Testis (tissue), 3 donors: ENCODE data around the gene LZTS2. TPM values are rescaled to one million over a fixed set of nuclear protein-coding genes. Genes with fewer than 3 reads are reported as not detected.
A peak's percentile ranks its signal among the peaks of the same experiment; 100 is the strongest.

Experiments used
- DNase-seq: peaks from one replicate; pipeline ENCODE4 v3.0.0-alpha.2; 2019
- H3K27ac ChIP-seq, 2 donors: fragments of 200-600 bp; sonication (generic); one replicate each; pipeline ENCODE4 v1.5.1; 2019
- H3K27me3 ChIP-seq: fragments of 200-600 bp; sonication (generic); one replicate; pipeline ENCODE4 v1.5.1; 2019
- H3K36me3 ChIP-seq: fragments of 200-600 bp; sonication (generic); one replicate; pipeline ENCODE4 v1.5.1; 2017; ENCODE audit warnings: low read depth; ENCODE audit errors: missing control alignments
- H3K4me1 ChIP-seq: fragments of 200-600 bp; sonication (generic); one replicate; pipeline ENCODE4 v1.5.1; 2019
- H3K4me3 ChIP-seq, 2 donors: fragments of 200-600 bp; sonication (generic); one replicate each; pipeline ENCODE4 v1.5.1; 2017 to 2019
- H3K9me3 ChIP-seq: fragments of 200-600 bp; sonication (generic); one replicate; pipeline ENCODE4 v1.5.1; 2017
- CTCF ChIP-seq, 3 experiments: fragments of 450-650 bp in 2 of 3; fragments of 200-600 bp in 1 of 3; sonication (generic) in 1 of 3; IDR thresholded peaks; one replicate each; pipeline ENCODE4 v1.5.1; 2016 to 2019; ENCODE audit warnings: antibody characterized with exemption in 3 of 3, mild to moderate bottlenecking in 2 of 3, moderate library complexity in 1 of 3
- POLR2A ChIP-seq: fragments of 450-650 bp; IDR thresholded peaks from one replicate; pipeline ENCODE4 v1.6.1; 2017; ENCODE audit warnings: antibody characterized with exemption, mild to moderate bottlenecking, moderate library complexity
- WGBS, 2 donors: methylation state at CpG; one replicate each; pipeline ENCODE4 v1.1.5; 2018; 5-methylcytosine and 5-hydroxymethylcytosine counted together
- intact Hi-C: fragments of 100-400 bp; cut with DNase I; formaldehyde crosslinking; loops from one replicate; pipeline ENCODE4 v1.15.1; 2023; ENCODE audit warnings: low total_unique reads
- polyA plus RNA-seq: library from polyadenylated mRNA; stranded (reverse); fragments of 350-450 nt; fragmentation: Illumina TruSeq; extraction: RNeasy Lipid Tissue Mini Kit (QIAGEN cat#74804); gene quantifications from one replicate; pipeline ENCODE4 v1.2.3, GENCODE V29; 2014; ENCODE audit warnings: low read depth, low replicate concordance; ENCODE audit not compliant: insufficient read depth
- total RNA-seq, 2 donors: library from RNA; depleted of rRNA; stranded (reverse); fragments of >200 nt; gene quantifications; one replicate each; pipeline ENCODE4 v1.2.3, GENCODE V29; 2016

The LZTS2 gene
- total and polyA plus RNA-seq, 3 donors from 2014 or later, result 65.9 to 158 (median 133) TPM

GRCh38 chr10:101038484-101038883 lies 38.9 kb downstream of the LZTS2 start:
- TF ChIP-seq POLR2A (no peak), CTCF (IDR thresholded peaks at IDR 0.05) (no peak)
- no peak for DNase-seq
- Histone ChIP-seq H3K36me3 (no peaks in the 10 kb centered on the region), H3K4me1 (peaks cover 18% of the 10 kb centered on the region), H3K4me3 (no peak overlapping the region), H3K27me3 (no peaks in the 10 kb centered on the region), H3K27ac (no peak overlapping the region), H3K9me3 (no peaks in the 10 kb centered on the region)
- intact Hi-C loops, result no loop called here
- WGBS, 2 donors, result 73 to 83% methylated on average over 5 of the region's 5 CpGs

- Histone ChIP-seq H3K27me3 (no peaks in the 10 kb centered on the region), H3K27ac (peak overlapping the region; percentile 45 to 88), H3K4me3 (no peak overlapping the region), H3K9me3 (no peaks in the 10 kb centered on the region), H3K4me1 (peaks cover 22% of the 10 kb centered on the region), H3K36me3 (no peaks in the 10 kb centered on the region)
- peak; percentile 83 for DNase-seq
- intact Hi-C loops, result no loop called here
- no peak for TF ChIP-seq CTCF (IDR thresholded peaks at IDR 0.05)
- TF ChIP-seq POLR2A, result no peak
- 66 to 86% methylated on average over 3 of the region's 3 CpGs for WGBS, 2 donors
These were observed 40.5 kb downstream of the LZTS2 start for GRCh38 chr10:101040061-101040460.

GRCh38 chr10:101040851-101041250 lies 41.2 kb downstream of the LZTS2 start:
- DNase-seq, result no peak
- Histone ChIP-seq H3K4me1 (peaks cover 22% of the 10 kb centered on the region), H3K9me3 (no peaks in the 10 kb centered on the region), H3K4me3 (no peak overlapping the region), H3K36me3 (no peaks in the 10 kb centered on the region), H3K27ac (peak overlapping the region; percentile 45 to 88), H3K27me3 (no peaks in the 10 kb centered on the region)
- intact Hi-C loops, result no loop called here
- TF ChIP-seq CTCF (IDR thresholded peaks at IDR 0.05) (no peak), POLR2A (no peak)
- 46 to 52% methylated on average over 2 of the region's 2 CpGs for WGBS, 2 donors

GRCh38 chr10:101041252-101041761 lies 41.7 kb downstream of the LZTS2 start:
- peak; percentile 91 for DNase-seq
- peaks cover 22% of the 10 kb centered on the region for H3K4me1 ChIP-seq
- WGBS, 2 donors, result 38 to 46% methylated on average over 6 of the region's 6 CpGs
- H3K27ac ChIP-seq, result peak overlapping the region; percentile 88 to 89
- intact Hi-C loops, result no loop called here
- H3K36me3 ChIP-seq, result no peaks in the 10 kb centered on the region
- no peak overlapping the region for H3K4me3 ChIP-seq
- no peaks in the 10 kb centered on the region for H3K27me3 ChIP-seq
- no peaks in the 10 kb centered on the region for H3K9me3 ChIP-seq
- TF ChIP-seq POLR2A, result no peak
- TF ChIP-seq CTCF (IDR thresholded peaks at IDR 0.05), result peak; percentile 64 to 77 (median 76)

- DNase-seq, result no peak
- Histone ChIP-seq H3K4me3 (peak overlapping the region in 1 of 2 donors; percentile 60), H3K9me3 (no peaks in the 10 kb centered on the region), H3K27me3 (no peaks in the 10 kb centered on the region), H3K36me3 (no peaks in the 10 kb centered on the region), H3K27ac (peak overlapping the region; percentile 88 to 89), H3K4me1 (peaks cover 22% of the 10 kb centered on the region)
- intact Hi-C loops, result no loop called here
- 52 to 53% methylated on average over 4 of the region's 4 CpGs for WGBS, 2 donors
- no peak for TF ChIP-seq CTCF (IDR thresholded peaks at IDR 0.05)
- no peak for TF ChIP-seq POLR2A
These were observed 42.5 kb downstream of the LZTS2 start for GRCh38 chr10:101042118-101042517.
